Suprapubic skin (tissue), 4 donors: ENCODE results near the gene UNC5B. TPM values are rescaled to one million over a fixed set of nuclear protein-coding genes. Genes with fewer than 3 reads are reported as not detected.

Experiments
- DNase-seq, 2 donors: peaks; one replicate each; pipeline ENCODE4 v3.0.0-alpha.2; 2019; ENCODE audit warnings: low spot score in 2 of 2
- H3K27ac ChIP-seq: fragments of 200-600 bp; sonication (generic); one replicate; pipeline ENCODE4 v1.5.1; 2019
- H3K27me3 ChIP-seq: fragments of 200-600 bp; sonication (generic); one replicate; pipeline ENCODE4 v1.5.1; 2019
- H3K36me3 ChIP-seq: fragments of 200-600 bp; sonication (generic); one replicate; pipeline ENCODE4 v1.5.1; 2019
- H3K4me1 ChIP-seq: fragments of 200-600 bp; sonication (generic); one replicate; pipeline ENCODE4 v1.5.1; 2019
- H3K4me3 ChIP-seq: fragments of 200-600 bp; sonication (generic); one replicate; pipeline ENCODE4 v1.5.1; 2019; ENCODE audit warnings: mild to moderate bottlenecking
- H3K9me3 ChIP-seq: fragments of 200-600 bp; sonication (generic); one replicate; pipeline ENCODE4 v1.5.1; 2019
- CTCF ChIP-seq, 2 donors: fragments of 200-600 bp in 1 of 2; fragments of 450-650 bp in 1 of 2; sonication (generic) in 1 of 2; IDR thresholded peaks; one replicate each; pipeline ENCODE4 v1.5.1; 2016 to 2019; ENCODE audit warnings: antibody characterized with exemption in 2 of 2, mild to moderate bottlenecking in 1 of 2, moderate library complexity in 1 of 2
- EP300 ChIP-seq: sonication (generic); formaldehyde crosslinking; IDR thresholded peaks from one replicate; pipeline ENCODE4 v1.6.1; 2017; ENCODE audit warnings: antibody characterized with exemption
- POLR2A ChIP-seq, 2 donors: fragments of 450-650 bp; IDR thresholded peaks; one replicate each; pipeline ENCODE4 v1.6.1; 2017; ENCODE audit warnings: antibody characterized with exemption in 2 of 2, mild to moderate bottlenecking in 2 of 2, moderate library complexity in 2 of 2
- POLR2AphosphoS5 ChIP-seq, 3 donors: sonication (generic); formaldehyde crosslinking; IDR thresholded peaks; one replicate each; pipeline ENCODE4 v1.6.1; 2017; ENCODE audit warnings: antibody characterized with exemption in 3 of 3
- WGBS: methylation state at CpG from one replicate; pipeline ENCODE4 v1.1.5; 2018; 5-methylcytosine and 5-hydroxymethylcytosine counted together
- total RNA-seq, 4 donors: library from RNA; depleted of rRNA; stranded (reverse); fragments of >200 nt; gene quantifications; one replicate each; pipeline ENCODE4 v1.1.0, GENCODE V29; 2016

UNC5B gene
- total RNA-seq, 4 donors from 2014 or later: 7.2 to 45.7 (median 14.7) TPM

DNA sequence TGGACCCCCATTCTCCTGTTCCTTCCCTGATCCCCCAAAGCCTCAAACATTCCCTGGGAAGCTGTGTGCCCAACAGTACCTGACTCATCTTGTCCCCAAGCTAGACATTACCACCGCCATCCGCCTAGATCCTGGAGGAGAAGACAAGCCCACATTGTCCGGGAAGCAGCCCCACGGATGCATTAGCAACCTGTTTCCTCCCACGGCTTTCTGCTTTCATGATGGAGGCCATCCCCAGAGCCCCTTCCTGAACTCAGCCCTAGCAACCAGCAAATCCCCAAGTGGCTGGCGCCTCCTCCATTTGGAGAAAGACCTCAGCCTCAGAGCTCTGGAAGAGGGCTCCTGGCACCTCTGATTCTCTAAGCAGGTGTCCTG is 104.4 kb downstream of the UNC5B start:
- Histone ChIP-seq H3K9me3 (no peaks in the 10 kb centered on the region), H3K27me3 (no peaks in the 10 kb centered on the region), H3K4me3 (no peak overlapping the region), H3K4me1 (peaks cover 37% of the 10 kb centered on the region), H3K27ac (no peak overlapping the region), H3K36me3 (no peaks in the 10 kb centered on the region)
- 83% methylated on average over 6 of the region's 6 CpGs for WGBS
- TF ChIP-seq EP300: no peak
- no peak for TF ChIP-seq POLR2AphosphoS5 (IDR thresholded peaks at IDR 0.05)
- no peak for TF ChIP-seq POLR2A (IDR thresholded peaks at IDR 0.05)
- no peak for TF ChIP-seq CTCF (IDR thresholded peaks at IDR 0.05)
- no peak for DNase-seq

DNA sequence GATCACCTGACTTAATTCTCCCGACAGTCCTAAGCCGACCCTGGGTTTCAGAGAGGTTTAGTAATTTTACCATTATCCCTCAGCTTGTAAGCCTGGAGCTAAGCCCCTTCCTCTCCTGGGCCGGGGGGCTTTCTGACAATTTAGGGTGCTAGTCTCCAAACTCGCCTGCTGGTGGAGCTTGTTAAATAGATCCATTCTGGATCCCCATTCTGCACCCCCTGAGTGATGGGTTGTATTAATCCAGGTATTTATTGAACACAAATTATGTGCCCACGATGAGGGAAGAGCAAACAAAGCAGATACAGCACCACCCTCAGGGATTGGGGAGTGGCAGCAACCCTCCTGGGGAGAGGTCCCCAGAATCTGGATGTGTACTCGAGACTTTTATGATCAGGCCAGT is 105.4 kb downstream of the UNC5B start:
- 67% methylated on average over 6 of the region's 6 CpGs for WGBS
- no peak overlapping the region for H3K27ac ChIP-seq
- H3K4me1 ChIP-seq: peaks cover 36% of the 10 kb centered on the region
- no peak overlapping the region for H3K4me3 ChIP-seq
- H3K27me3 ChIP-seq: no peaks in the 10 kb centered on the region
- H3K9me3 ChIP-seq: no peaks in the 10 kb centered on the region
- H3K36me3 ChIP-seq: peaks cover 2% of the 10 kb centered on the region
- TF ChIP-seq POLR2A (IDR thresholded peaks at IDR 0.05) (no peak), CTCF (IDR thresholded peaks at IDR 0.05) (no peak), POLR2AphosphoS5 (IDR thresholded peaks at IDR 0.05) (no peak), EP300 (no peak)
- no peak for DNase-seq

- Histone ChIP-seq H3K36me3 (peaks cover 8% of the 10 kb centered on the region), H3K4me1 (peaks cover 21% of the 10 kb centered on the region), H3K4me3 (peak within 1 kb of the TSS; percentile 62), H3K9me3 (no peaks in the 10 kb centered on the region), H3K27ac (peak within 1 kb of the TSS; percentile 56), H3K27me3 (no peaks in the 10 kb centered on the region)
- 1% methylated on average over 48 of the region's 62 CpGs for WGBS
- peak in 1 of 2 donors; percentile 25 for TF ChIP-seq POLR2A (IDR thresholded peaks at IDR 0.05)
- no peak for TF ChIP-seq EP300
- TF ChIP-seq CTCF (IDR thresholded peaks at IDR 0.05): peak in 1 of 2 donors; percentile 52
- TF ChIP-seq POLR2AphosphoS5 (IDR thresholded peaks at IDR 0.05): no peak
- DNase-seq: peak; percentile 86 to 90
These were observed 106.9 kb downstream of the UNC5B start, which contains the start of gene SLC29A3 for GRCh38 chr10:71319042-71319799. Gene SLC29A3 (plus strand): TSS chr10:71319259. CDS start chr10:71319310, 51 bp downstream.

DNA sequence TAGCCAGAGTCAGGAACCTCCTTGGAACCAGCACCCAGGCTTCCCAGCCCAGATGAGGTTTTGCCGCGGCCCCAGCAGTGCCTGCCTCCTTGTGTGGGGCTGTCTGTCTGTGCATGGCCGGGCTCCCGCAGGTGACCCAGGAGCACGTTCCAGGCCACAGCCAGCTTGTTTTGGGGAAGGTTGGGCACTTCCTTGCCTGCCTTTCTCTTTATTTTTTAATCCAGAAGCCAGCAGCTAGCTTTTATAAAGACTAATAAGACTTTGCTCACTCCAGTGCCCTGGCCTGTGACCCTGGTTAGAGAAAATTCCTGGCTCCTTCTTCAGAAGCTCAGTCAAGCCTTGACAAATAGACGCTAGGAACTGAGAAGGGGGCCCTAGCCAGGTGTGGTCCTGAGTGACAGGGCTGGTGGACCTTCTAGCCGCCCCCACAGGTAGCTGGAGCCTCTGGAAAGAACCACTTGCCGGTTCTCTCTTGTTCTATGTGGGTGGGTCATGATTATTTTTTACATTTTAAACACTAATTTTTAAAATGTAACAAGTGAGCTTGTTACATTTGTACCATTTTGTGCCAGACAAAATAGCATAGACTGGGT is 107.5 kb downstream of the UNC5B start:
- no peak overlapping the region for H3K27ac ChIP-seq
- 65% methylated on average over 6 of the region's 8 CpGs for WGBS
- peaks cover 14% of the 10 kb centered on the region for H3K36me3 ChIP-seq
- DNase-seq: no peak
- TF ChIP-seq POLR2AphosphoS5 (IDR thresholded peaks at IDR 0.05): no peak
- no peak for TF ChIP-seq CTCF (IDR thresholded peaks at IDR 0.05)
- no peak for TF ChIP-seq POLR2A (IDR thresholded peaks at IDR 0.05)
- TF ChIP-seq EP300: no peak
- peak overlapping the region; percentile 62 for H3K4me3 ChIP-seq
- no peaks in the 10 kb centered on the region for H3K27me3 ChIP-seq
- H3K4me1 ChIP-seq: peaks cover 15% of the 10 kb centered on the region
- H3K9me3 ChIP-seq: no peaks in the 10 kb centered on the region

- TF ChIP-seq POLR2A (IDR thresholded peaks at IDR 0.05) (no peak), CTCF (IDR thresholded peaks at IDR 0.05) (no peak), EP300 (no peak), POLR2AphosphoS5 (IDR thresholded peaks at IDR 0.05) (no peak)
- Histone ChIP-seq H3K27me3 (no peaks in the 10 kb centered on the region), H3K4me3 (no peak overlapping the region), H3K4me1 (peaks cover 15% of the 10 kb centered on the region), H3K36me3 (peaks cover 21% of the 10 kb centered on the region), H3K9me3 (no peaks in the 10 kb centered on the region), H3K27ac (no peak overlapping the region)
- 82% methylated on average over 2 of the region's 5 CpGs for WGBS
- DNase-seq: no peak
These were observed 108.2 kb downstream of the UNC5B start for GRCh38 chr10:71320592-71320991.
